CD4-positive, alpha-beta T cell (primary cell): Measurements from ENCODE around the gene ATP2B2. TPM values are rescaled to one million over a fixed set of nuclear protein-coding genes. Genes with fewer than 3 reads are reported as not detected.
A peak's percentile ranks its signal among the peaks of the same experiment; 100 is the strongest.

Source experiments
- ATAC-seq: fragments of 200-7000 bp; cut with Tn5 transposase; one replicate; pipeline ENCODE4 v1.10.0; 2022; ENCODE audit warnings: mild to moderate bottlenecking; ENCODE audit not compliant: poor library complexity
- CTCF ChIA-PET: fragments of 350-600 bp; sonication (Branson Sonifier 250); formaldehyde crosslinking; loops from one replicate; lab custom pipeline; 2021; ENCODE audit warnings: antibody characterized with exemption, inconsistent platforms; lab: Charles Lee
- POLR2A ChIA-PET: fragments of 350-600 bp; sonication (Branson Sonifier 250); formaldehyde crosslinking; loops from one replicate; lab custom pipeline; 2021; ENCODE audit warnings: antibody characterized with exemption, inconsistent platforms; lab: Charles Lee
- DNase-seq, 14 experiments: peaks; one replicate each; pipeline ENCODE4 v3.0.0-alpha.2; 2013 to 2020; ENCODE audit warnings: mixed read lengths in 2 of 14
- H3K27ac ChIP-seq, 2 donors: one replicate each; pipeline versions ENCODE4 v1.5.1 to v1.7.0; 2013; ENCODE audit warnings: low read length in 2 of 2, low read depth in 1 of 2, mild to moderate bottlenecking in 1 of 2
- H3K27me3 ChIP-seq, 2 experiments: 1 replicate in 1 of 2; 2 replicates in 1 of 2; pipeline versions ENCODE4 v1.6.1 to v1.7.0; 2013; ENCODE audit warnings: low read length in 2 of 2, control low read depth in 1 of 2, mild to moderate bottlenecking in 1 of 2, moderate library complexity in 1 of 2; ENCODE audit not compliant: insufficient read depth in 2 of 2, control insufficient read depth in 1 of 2
- H3K36me3 ChIP-seq: one replicate; pipeline ENCODE4 v1.6.1; 2013; ENCODE audit warnings: low read length, control low read depth; ENCODE audit not compliant: insufficient read depth
- H3K4me1 ChIP-seq: one replicate; pipeline ENCODE4 v1.6.1; 2013; ENCODE audit warnings: low read length, control low read depth; ENCODE audit not compliant: insufficient read depth
- H3K4me3 ChIP-seq: one replicate; pipeline ENCODE4 v1.5.1; 2013; ENCODE audit warnings: mild to moderate bottlenecking, low read length, moderate library complexity
- H3K9me3 ChIP-seq, 2 experiments: 1 replicate in 1 of 2; 2 replicates in 1 of 2; pipeline versions ENCODE4 v1.6.1 to v1.7.0; 2013; ENCODE audit warnings: low read length in 2 of 2, mild to moderate bottlenecking in 2 of 2, control low read depth in 1 of 2, moderate library complexity in 1 of 2; ENCODE audit not compliant: control insufficient read depth in 1 of 2, insufficient read depth in 1 of 2
- H3K27ac Mint-ChIP-seq: one replicate; pipeline ENCODE4 v1.8.0; 2020; ENCODE audit warnings: mixed read lengths
- H3K27me3 Mint-ChIP-seq: one replicate; pipeline ENCODE4 v1.8.0; 2021; ENCODE audit warnings: mixed read lengths
- H3K36me3 Mint-ChIP-seq: one replicate; pipeline ENCODE4 v1.8.0; 2021; ENCODE audit warnings: low read depth, mixed read lengths
- H3K4me1 Mint-ChIP-seq: one replicate; pipeline ENCODE4 v1.8.0; 2021; ENCODE audit warnings: low read depth, mixed read lengths
- H3K4me3 Mint-ChIP-seq: one replicate; pipeline ENCODE4 v1.8.0; 2020; ENCODE audit warnings: mild to moderate bottlenecking, mixed read lengths
- H3K9me3 Mint-ChIP-seq: one replicate; pipeline ENCODE4 v1.8.0; 2020; ENCODE audit warnings: mixed read lengths
- CTCF ChIP-seq: fragments of 200-600 bp; IDR thresholded peaks from one replicate; pipeline ENCODE4 v1.8.0; 2022; ENCODE audit warnings: antibody characterized with exemption, mild to moderate bottlenecking
- intact Hi-C, 2 experiments: fragments of 100-400 bp; cut with DNase I in 1 of 2; cut with micrococcal nuclease in 1 of 2; formaldehyde crosslinking; loops; one replicate each; pipeline versions ENCODE4 v1.15.1 to v1.9.0; 2023 to 2025; cut with DNase I, micrococcal nuclease
- total RNA-seq, 174 experiments: library from RNA in 2 of 174; stranded (reverse) in 2 of 174; gene quantifications; one replicate each; pipeline ENCODE4 v1.2.3 and lab custom pipeline; 2021 to 2026

ATP2B2 gene
- total RNA-seq, 2 experiments from 2014 or later, result not detected

- CTCF ChIA-PET, result no interaction called here
- Histone ChIP-seq H3K4me3 (no peak overlapping the region), H3K9me3 (no peaks in the 10 kb centered on the region), H3K4me1 (peaks cover 55% of the 10 kb centered on the region), H3K36me3 (no peaks in the 10 kb centered on the region), H3K27ac (no peak overlapping the region), H3K27me3 (no peaks in the 10 kb centered on the region)
- Mint-ChIP-seq H3K36me3 (no peaks in the 10 kb centered on the region), H3K4me1 (peaks cover 40% of the 10 kb centered on the region), H3K27me3 (no peaks in the 10 kb centered on the region), H3K9me3 (no peaks in the 10 kb centered on the region), H3K27ac (no peak overlapping the region), H3K4me3 (no peak overlapping the region)
- no peak for DNase-seq
- intact Hi-C loops, result no loop called here
- POLR2A ChIA-PET, result no interaction called here
- TF ChIP-seq CTCF, result no peak
- ATAC-seq, result no peak
Measured at GRCh38 chr3:10397879-10398278, 107.5 kb downstream of the ATP2B2 start.

GRCh38 chr3:10396931-10397330 is 108.5 kb downstream of the ATP2B2 start:
- CTCF ChIA-PET, result no interaction called here
- TF ChIP-seq CTCF, result no peak
- Mint-ChIP-seq H3K27me3 (no peaks in the 10 kb centered on the region), H3K4me3 (no peak overlapping the region), H3K4me1 (peaks cover 43% of the 10 kb centered on the region), H3K27ac (peak overlapping the region; percentile 42), H3K9me3 (no peaks in the 10 kb centered on the region), H3K36me3 (no peaks in the 10 kb centered on the region)
- H3K9me3 ChIP-seq, result no peaks in the 10 kb centered on the region
- H3K27ac ChIP-seq, result no peak overlapping the region
- no peaks in the 10 kb centered on the region for H3K27me3 ChIP-seq
- no peaks in the 10 kb centered on the region for H3K36me3 ChIP-seq
- POLR2A ChIA-PET, result interaction anchor here (2.2 kb wide), 1 partner anchor 39 kb away, joined by 13 read pairs; no protein-coding TSS in a partner anchor
- ATAC-seq (no peak), DNase-seq (no peak)
- peaks cover 61% of the 10 kb centered on the region for H3K4me1 ChIP-seq
- intact Hi-C loops, result no loop called here
- H3K4me3 ChIP-seq, result no peak overlapping the region

GRCh38 chr3:10396083-10396482 is 109.3 kb downstream of the ATP2B2 start:
- no peak overlapping the region for H3K27ac ChIP-seq
- peaks cover 70% of the 10 kb centered on the region for H3K4me1 ChIP-seq
- H3K27me3 ChIP-seq, result no peaks in the 10 kb centered on the region
- Mint-ChIP-seq H3K27me3 (no peaks in the 10 kb centered on the region), H3K4me1 (peaks cover 48% of the 10 kb centered on the region), H3K36me3 (no peaks in the 10 kb centered on the region), H3K9me3 (no peaks in the 10 kb centered on the region), H3K27ac (peak overlapping the region; percentile 42), H3K4me3 (peak overlapping the region; percentile 73)
- no peaks in the 10 kb centered on the region for H3K9me3 ChIP-seq
- DNase-seq, result no peak
- TF ChIP-seq CTCF, result no peak
- ATAC-seq, result no peak
- ChIA-PET CTCF (no interaction called here), POLR2A (interaction anchor here (2.2 kb wide), 1 partner anchor 40 kb away, joined by 13 read pairs; no protein-coding TSS in a partner anchor)
- peak overlapping the region; percentile 10 for H3K4me3 ChIP-seq
- H3K36me3 ChIP-seq, result no peaks in the 10 kb centered on the region
- intact Hi-C loops, result no loop called here
